Left hindlimb (tissue), 1 donor: ENCODE measurements around the gene OR4C46.
"Not testable (repeated sequence)": the region's sequence is repeated elsewhere in the genome, so short reads cannot be mapped to it uniquely, and the experiment has no call there.

Experiments
- DNase-seq: peaks from one replicate; pipeline ENCODE4 v3.0.0-alpha.2; 2018

The OR4C46 gene

DNA sequence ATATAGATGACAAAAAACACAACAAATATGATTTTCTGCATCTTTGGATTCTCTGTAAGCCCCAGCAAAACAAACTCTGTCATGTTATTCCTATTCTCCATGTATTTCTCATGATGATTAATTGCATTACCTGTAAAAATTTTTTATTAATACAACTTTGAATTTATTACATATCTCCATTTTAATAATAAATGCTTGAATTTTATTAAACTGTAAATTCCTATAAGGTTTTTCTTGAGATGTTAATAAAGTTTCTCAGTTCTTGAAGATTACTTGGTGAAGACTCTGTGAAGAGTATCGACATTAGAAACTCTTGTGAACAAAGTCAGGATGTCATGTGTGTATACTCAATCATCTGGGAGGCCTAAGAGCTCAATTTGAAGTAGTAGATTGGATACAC is at the start of gene OR4C46:
Gene OR4C46 (minus strand): TSS at position 101 of the 400 bp plus-strand sequence. CDS start 0 bp downstream, at position 101.
- no peak for DNase-seq

DNA sequence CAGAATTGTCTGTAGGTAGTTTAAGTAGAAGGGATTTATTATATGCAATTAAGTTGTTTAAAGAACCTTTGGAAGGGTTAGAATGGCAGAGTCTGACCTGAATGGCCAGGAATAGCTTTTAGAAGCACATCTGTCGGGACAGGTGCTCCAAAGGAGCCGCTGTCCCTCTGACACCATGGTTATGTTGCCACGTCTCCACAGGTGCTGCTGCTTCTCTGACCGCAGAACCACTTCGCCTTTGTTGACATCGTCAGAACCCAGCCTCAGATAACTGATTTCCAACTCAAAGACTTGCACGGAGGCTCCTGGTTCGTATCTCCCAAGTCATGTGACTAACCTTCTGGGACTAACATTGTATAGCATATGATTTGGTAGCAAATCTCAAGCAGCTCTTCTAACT is 41.8 kb upstream of the OR4C46 start:
- not testable (repeated sequence) for DNase-seq

DNA sequence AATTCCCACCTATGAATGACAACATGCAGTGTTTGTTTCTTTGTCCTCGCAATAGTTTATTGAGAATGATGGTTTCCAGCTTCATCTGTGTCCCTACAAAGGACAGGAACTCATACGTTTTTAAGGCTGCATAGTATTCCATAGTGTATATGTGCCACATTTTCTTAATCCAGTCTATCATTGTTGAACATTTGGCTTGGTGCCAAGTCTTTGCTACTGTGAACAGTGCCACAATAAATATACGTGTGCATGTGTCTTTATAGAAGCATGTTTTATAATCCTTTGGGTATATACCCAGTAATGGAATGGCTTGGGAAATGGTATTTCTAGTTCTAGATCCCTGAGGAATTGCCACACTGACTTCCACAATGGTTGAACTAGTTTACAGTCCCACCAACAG is 42.4 kb downstream of the OR4C46 start:
- not testable (repeated sequence) for DNase-seq

DNA sequence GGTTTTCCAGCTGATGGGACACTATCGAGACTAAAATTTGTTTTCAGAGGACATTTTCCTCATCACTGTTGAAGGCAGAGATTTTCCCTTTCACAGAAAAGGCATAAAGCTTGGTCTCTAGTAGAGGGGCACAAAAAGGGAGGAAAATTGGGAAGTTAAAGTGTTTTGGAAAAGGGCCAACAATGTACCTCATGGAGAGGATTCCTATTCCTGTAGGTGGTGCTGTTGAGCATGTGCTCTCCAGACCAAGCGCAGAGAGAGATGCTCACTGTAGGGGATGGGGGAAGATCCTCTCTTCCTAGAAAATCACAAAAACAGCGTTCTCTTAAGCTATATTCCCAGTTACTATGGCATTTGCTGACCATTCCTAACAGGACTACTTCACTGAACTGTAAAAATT is 44.9 kb downstream of the OR4C46 start:
- DNase-seq = no peak

DNA sequence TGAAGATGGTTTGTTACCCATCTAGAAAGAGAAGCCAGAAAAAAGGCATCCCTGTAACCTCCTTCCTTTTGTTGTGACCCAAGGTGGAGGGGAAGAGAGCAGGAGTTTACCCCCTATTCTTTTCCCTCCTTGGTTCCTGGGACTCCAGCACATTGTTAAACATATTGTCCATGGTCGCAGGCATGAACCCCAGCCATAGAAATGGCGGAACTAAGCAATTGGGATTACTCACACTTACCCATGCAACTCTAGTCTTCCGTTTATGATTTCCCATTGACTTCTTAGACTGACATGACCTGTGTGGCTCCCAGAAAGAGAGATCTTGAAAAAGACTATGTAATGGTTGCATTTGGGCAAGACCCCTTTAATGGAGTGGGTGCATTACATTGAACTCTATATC is 45.4 kb downstream of the OR4C46 start:
- DNase-seq = no peak
